Bronchial epithelial cell (primary cell): ENCODE data around the gene TTC14. TPM values are rescaled to one million over a fixed set of nuclear protein-coding genes. Genes with fewer than 3 reads are reported as not detected.

Experiments used
- DNase-seq: peaks from one replicate; pipeline ENCODE4 v3.0.0-alpha.2; 2010; ENCODE audit warnings: low read depth
- FAIRE-seq: peaks from 2 replicates; lab custom pipeline; 2011; peaks lifted over from hg19 to GRCh38; lab: Jason Lieb, UNC
- H3K27me3 ChIP-seq: 2 replicates; pipeline ENCODE4 v1.5.1; 2011; ENCODE audit warnings: low read length; ENCODE audit not compliant: control insufficient read depth, insufficient read depth
- H3K36me3 ChIP-seq: 2 replicates; pipeline ENCODE4 v1.5.1; 2011; ENCODE audit warnings: low read length; ENCODE audit not compliant: control insufficient read depth, insufficient read depth
- H3K4me3 ChIP-seq: 2 replicates; pipeline ENCODE4 v1.5.1; 2011; ENCODE audit warnings: mild to moderate bottlenecking, low read depth, low read length, control low read depth
- CTCF ChIP-seq: IDR thresholded peaks from 2 replicates; pipeline ENCODE4 v1.5.1; 2011; ENCODE audit warnings: mild to moderate bottlenecking, moderate library complexity, low read length, control low read depth, inconsistent platforms; ENCODE audit not compliant: insufficient read depth, severe bottlenecking
- total RNA-seq: library from RNA; depleted of rRNA; stranded (reverse); fragments of >200 nt; gene quantifications from 2 replicates; pipeline ENCODE4 v1.2.1, GENCODE V29; 2014

TTC14 gene
- 16.9 and 22.9 TPM in 2 replicates for total RNA-seq

GRCh38 chr3:180601688-180602666 lies at the start of gene TTC14:
TSS of gene TTC14 (plus strand) at chr3:180602163. CDS start at chr3:180602262, 99 bp downstream.
- DNase-seq (peak; percentile 89), FAIRE-seq (no peak)
- H3K36me3 ChIP-seq, result peaks cover 2% of the 10 kb centered on the region
- H3K4me3 ChIP-seq, result peak within 1 kb of the TSS; percentile 85
- H3K27me3 ChIP-seq, result no peaks in the 10 kb centered on the region
- TF ChIP-seq CTCF, result no peak

GRCh38 chr3:180563406-180563805 lies 38.6 kb upstream of the TTC14 start:
- FAIRE-seq (peak; percentile 18), DNase-seq (no peak)
- H3K27me3 ChIP-seq, result no peaks in the 10 kb centered on the region
- no peak for TF ChIP-seq CTCF
- no peak overlapping the region for H3K4me3 ChIP-seq
- H3K36me3 ChIP-seq, result no peaks in the 10 kb centered on the region

GRCh38 chr3:180564676-180565075 lies 37.3 kb upstream of the TTC14 start:
- Histone ChIP-seq H3K4me3 (no peak overlapping the region), H3K27me3 (no peaks in the 10 kb centered on the region), H3K36me3 (no peaks in the 10 kb centered on the region)
- FAIRE-seq, result no peak
- no peak for TF ChIP-seq CTCF
- no peak for DNase-seq

- TF ChIP-seq CTCF, result no peak
- Histone ChIP-seq H3K4me3 (no peak overlapping the region), H3K27me3 (no peaks in the 10 kb centered on the region), H3K36me3 (no peaks in the 10 kb centered on the region)
- DNase-seq (no peak), FAIRE-seq (no peak)
Measured at GRCh38 chr3:180570238-180570637, 31.7 kb upstream of the TTC14 start.

GRCh38 chr3:180571831-180572598 lies 29.9 kb upstream of the TTC14 start:
- no peak overlapping the region for H3K4me3 ChIP-seq
- DNase-seq (no peak), FAIRE-seq (no peak)

More at GRCh38 chr3:180571831-180572598, 29.9 kb upstream of the TTC14 start:
- no peaks in the 10 kb centered on the region for H3K27me3 ChIP-seq
- H3K36me3 ChIP-seq, result no peaks in the 10 kb centered on the region
- TF ChIP-seq CTCF, result no peak
